Inflammatory macrophage treated with lipopolysaccharide for 4 hours (primary cell): ENCODE data around the gene ACOXL.

ENCODE experiments used
- DNase-seq: peaks from one replicate; pipeline ENCODE4 v3.0.0-alpha.2; 2020

The ACOXL gene

GRCh38 chr2:110881908-110882307 is 149.5 kb downstream of the ACOXL start:
- DNase-seq = no peak

GRCh38 chr2:110883406-110883805 is 151.0 kb downstream of the ACOXL start:
- DNase-seq = no peak

GRCh38 chr2:110885256-110885655 is 152.9 kb downstream of the ACOXL start:
- no peak for DNase-seq

GRCh38 chr2:110886826-110887573 is 154.6 kb downstream of the ACOXL start:
- peak; percentile 16 for DNase-seq

DNA sequence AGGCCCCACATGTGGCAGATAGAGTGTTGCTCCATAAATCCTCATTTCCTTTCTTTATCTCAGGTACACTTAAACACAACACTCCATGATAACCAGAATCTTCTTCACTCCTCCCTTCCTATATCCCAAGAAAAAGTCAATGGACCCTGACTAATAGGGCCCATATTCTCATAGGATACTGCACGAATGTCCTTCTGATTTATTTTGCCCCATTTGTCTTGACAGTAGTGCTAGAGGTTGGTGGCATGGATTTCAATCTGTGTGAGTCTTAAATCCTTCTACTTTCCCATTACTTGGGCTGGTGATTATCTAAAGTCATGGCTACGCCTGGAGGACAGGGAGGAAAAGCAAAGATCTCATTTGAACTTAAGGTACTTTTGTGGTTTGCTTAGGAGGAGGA is 156.0 kb downstream of the ACOXL start:
- no peak for DNase-seq

DNA sequence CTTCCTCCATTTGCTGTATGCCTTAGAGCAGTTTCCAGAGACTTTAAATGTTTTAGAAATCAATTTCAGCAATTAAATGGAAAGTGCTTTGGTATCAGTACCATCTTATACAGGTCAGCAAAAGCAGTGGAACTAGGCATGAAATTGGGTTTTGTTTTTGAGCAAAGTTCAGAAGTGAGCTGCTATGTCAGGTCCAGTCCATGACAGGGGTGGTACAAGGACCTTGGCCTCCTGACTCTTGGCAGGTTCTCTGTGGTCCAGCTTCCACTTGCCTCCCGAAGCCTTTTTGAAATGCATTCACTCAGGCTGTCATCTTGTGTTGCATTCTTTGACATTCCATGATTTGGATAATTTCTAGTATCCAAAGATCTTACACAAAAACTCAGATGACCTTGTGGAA is 159.3 kb downstream of the ACOXL start:
- no peak for DNase-seq

DNA sequence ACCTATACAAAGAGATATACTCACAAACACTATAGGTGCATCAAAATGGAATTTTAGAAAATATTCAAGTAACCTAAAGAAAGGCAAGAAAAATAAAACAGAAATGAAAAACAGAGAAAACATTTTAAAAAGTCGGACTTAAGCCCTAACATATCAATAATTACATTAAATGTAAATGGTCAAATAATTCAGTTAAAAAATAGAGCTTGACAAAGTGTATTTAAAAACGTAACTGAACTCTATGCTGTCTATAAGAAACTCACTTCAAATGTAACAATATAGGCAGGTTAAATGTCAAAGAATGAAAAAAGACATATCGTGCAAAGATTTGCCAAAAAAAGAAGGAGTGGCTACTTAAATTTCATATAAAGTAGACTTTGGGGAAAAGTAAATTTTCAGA is 163.9 kb downstream of the ACOXL start:
- DNase-seq = no peak

DNA sequence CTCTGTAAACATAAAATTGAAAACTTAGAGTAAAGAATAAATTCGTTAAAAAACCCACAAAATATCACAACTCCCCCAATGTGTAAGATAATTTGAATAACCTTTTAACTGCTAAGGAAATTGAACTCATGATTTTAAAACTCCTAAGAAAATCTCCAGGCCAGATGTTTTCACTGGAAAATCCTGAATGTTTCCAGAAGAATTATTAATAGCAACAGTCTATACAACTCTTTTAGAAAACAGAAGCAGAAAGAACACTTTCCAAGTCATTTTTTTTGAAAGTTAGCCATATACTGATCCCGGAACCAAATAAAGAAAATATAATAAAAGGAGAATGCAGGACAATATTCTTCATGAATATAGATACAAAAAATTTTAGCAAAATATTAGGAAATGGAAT is 165.6 kb downstream of the ACOXL start:
- no peak for DNase-seq

- DNase-seq = no peak
These were observed 167.8 kb downstream of the ACOXL start for GRCh38 chr2:110900191-110900590.

- no peak for DNase-seq
These were observed 171.2 kb downstream of the ACOXL start for GRCh38 chr2:110903548-110903947.

- no peak for DNase-seq
These were observed 171.9 kb downstream of the ACOXL start for GRCh38 chr2:110904116-110904778.

DNA sequence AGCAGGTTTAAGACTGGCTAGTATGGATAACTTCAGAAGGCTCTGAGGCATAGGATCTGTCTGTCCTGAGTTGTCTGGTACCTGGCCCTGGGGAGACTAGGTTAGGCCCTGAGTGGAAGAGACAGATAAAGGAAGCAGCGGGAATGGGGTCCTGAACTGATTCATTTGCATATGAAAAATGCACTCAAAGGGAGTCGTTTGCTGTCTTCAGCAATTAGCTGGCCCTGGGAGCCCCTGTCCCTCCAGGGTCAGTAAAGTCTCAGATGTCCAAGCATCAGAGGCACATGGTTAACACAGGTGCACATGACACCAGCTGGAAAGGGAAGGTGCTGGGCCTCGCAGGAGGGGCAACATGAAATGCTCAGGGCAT is 172.4 kb downstream of the ACOXL start:
- no peak for DNase-seq

DNA sequence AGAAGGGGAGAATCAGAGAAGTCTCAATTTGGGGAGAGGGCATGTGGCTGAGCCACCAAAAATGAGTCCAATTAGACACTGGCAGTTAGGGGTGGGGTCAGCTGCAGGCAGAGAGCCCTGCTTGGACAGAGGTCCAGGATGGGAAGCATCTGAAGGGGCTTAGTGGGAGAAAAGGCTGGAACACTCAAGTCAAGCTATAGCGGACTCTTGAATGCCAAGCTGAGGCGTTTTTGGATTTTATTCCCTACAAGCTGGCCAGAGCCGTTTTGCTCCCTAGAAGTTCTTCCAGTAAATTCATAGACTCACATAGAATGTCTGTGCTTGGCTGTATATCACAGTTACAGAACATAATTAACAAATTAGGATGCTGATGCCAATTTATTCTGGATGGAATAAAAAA is 172.8 kb downstream of the ACOXL start:
- no peak for DNase-seq

GRCh38 chr2:110906613-110907298 is 174.4 kb downstream of the ACOXL start:
- no peak for DNase-seq

DNA sequence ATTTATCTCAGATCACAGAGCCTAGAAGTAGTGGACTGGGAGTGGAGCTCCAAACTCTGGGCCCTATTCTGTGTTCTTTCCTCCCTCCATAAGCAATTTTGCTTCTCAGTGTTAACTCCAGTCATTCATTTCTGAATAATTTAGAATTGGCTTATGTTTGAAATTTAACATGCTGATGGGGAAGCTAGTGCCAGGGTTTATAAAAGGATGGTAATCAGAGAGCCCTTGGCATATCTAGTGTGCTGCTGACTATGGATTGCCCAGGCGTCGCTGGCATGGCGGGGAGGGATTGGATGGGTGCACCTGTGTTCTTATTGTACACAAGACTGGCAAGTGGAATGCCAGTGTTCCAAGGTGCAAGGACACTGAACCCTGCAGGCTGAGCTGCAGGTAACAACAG is 177.1 kb downstream of the ACOXL start:
- DNase-seq = no peak

DNA sequence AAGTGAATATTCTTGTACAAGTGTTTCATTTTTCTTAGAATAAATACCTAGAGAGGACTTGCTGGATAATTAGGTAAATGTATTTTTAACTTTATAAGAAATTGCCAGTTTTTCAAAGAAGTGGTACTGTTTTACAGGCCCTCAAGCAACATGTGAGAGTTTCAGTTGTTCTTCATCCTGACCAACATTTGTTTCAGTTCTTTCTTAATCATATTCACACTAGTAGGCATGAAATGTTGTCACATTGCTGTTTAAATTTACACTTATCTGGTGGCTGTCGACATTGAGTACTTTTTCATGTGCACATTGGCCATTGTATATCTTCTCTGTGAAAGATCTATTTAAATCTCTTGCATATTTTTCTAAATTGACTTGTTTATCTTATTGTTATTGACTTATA is 178.1 kb downstream of the ACOXL start:
- no peak for DNase-seq

DNA sequence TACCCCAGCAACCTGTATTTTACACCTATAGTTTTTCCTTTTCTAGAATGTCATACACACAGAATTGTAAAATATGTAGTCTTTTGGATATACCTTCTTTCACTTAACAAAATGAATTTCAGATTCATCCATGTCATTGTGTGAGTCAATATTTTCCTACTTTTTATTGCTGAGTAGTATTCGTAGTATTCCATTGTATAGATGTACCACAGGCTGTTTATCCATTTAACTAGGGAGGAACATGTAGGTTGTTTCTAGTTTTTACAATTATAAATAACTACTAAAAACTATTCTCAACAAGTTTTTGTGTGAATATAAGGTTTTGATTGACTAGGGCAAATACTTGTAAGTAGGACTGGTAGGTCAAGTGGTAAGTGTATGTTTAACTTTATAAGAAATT is 187.4 kb downstream of the ACOXL start:
- DNase-seq = no peak

DNA sequence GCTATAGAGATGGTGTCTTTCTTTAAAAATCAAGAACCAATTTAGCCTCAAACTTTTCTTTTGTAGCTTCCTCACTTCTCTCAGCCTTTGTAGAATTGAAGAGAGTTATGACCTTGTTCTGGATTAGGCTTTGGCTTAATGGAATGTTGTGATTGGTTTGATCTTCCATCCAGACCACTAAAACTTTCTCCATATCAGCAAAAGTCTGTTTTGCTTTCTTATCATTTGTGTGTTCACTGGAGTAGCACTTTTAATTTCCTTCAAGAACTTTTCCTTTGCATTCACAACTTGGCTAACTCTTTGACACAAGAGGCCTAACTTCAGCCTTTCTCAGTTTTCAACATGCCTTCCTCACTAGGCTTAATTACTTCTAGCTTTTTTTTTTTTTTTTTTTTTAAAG is 193.1 kb downstream of the ACOXL start:
- DNase-seq = no peak

DNA sequence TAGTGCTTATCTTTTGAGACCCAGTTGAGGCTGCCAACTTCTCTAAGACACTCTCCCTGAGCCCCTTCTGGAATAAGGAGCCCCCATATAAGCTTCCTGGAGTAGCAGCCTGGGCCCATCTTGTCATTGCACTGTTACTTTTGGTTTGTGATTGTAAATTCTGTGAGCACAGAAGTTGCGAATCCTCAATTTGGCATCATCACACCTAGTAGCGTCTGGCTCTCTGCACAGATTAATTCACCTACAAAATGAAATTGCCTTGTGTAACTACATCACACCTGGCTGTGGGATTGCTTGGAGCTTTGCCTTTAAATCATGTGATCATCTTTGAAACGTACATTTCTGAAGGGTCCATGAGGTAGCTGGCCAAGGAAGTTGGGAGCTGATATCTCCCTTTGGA is 195.2 kb downstream of the ACOXL start:
- no peak for DNase-seq

GRCh38 chr2:110929528-110929927 is 197.2 kb downstream of the ACOXL start:
- no peak for DNase-seq

- no peak for DNase-seq
These were observed 199.3 kb downstream of the ACOXL start for GRCh38 chr2:110931648-110932047.

- no peak for DNase-seq
These were observed 201.0 kb downstream of the ACOXL start for GRCh38 chr2:110933420-110933819.

- DNase-seq = no peak
These were observed 202.6 kb downstream of the ACOXL start for GRCh38 chr2:110934948-110935347.

GRCh38 chr2:110940376-110940910 is 208.1 kb downstream of the ACOXL start:
- no peak for DNase-seq
